ENCODE data around the gene EMP3. TPM values are rescaled to one million over a fixed set of nuclear protein-coding genes. Genes with fewer than 3 reads are reported as not detected.
"Not testable (repeated sequence)": the region's sequence is repeated elsewhere in the genome, so short reads cannot be mapped to it uniquely, and the experiment has no call there.

Gene EMP3
- polyA plus RNA-seq, 4 donors = 64.9 to 82.5 (median 74.9) TPM

- no peak for DNase-seq (ENCODE audit: low read depth in 4 of 4, low spot score in 2 of 4)
Measured at GRCh38 chr19:48371367-48371766, 46.0 kb downstream of the EMP3 start.

- not testable (repeated sequence) for DNase-seq (ENCODE audit: low read depth in 4 of 4, low spot score in 2 of 4)
Measured at GRCh38 chr19:48371771-48372170, 46.4 kb downstream of the EMP3 start.

- DNase-seq (ENCODE audit: low read depth in 4 of 4, low spot score in 2 of 4) = peak in 1 of 4 donors; percentile 49
Measured at GRCh38 chr19:48372904-48373303, 47.6 kb downstream of the EMP3 start.

- DNase-seq (ENCODE audit: low read depth in 4 of 4, low spot score in 2 of 4) = no peak
Measured at GRCh38 chr19:48373567-48373966, 48.2 kb downstream of the EMP3 start.

- DNase-seq (ENCODE audit: low read depth in 4 of 4, low spot score in 2 of 4) = no peak
Measured at GRCh38 chr19:48378194-48378570, 52.8 kb downstream of the EMP3 start.

- DNase-seq (ENCODE audit: low read depth in 4 of 4, low spot score in 2 of 4) = no peak
Measured at GRCh38 chr19:48379058-48379457, 53.7 kb downstream of the EMP3 start.

Other genes with a start within 250 kb of the EMP3 start
- 1 to 10 TPM; 4.3 to 8.4 (median 5.4) TPM for gene PLA2G4C, start 214.7 kb upstream of the EMP3 start, polyA plus RNA-seq (ENCODE audit: insufficient read length in 4 of 4)
- 10 to 100 TPM; 50.7 to 87.3 (median 68.4) TPM for gene LIG1, start 155.2 kb upstream of the EMP3 start, polyA plus RNA-seq (ENCODE audit: insufficient read length in 4 of 4)
- 10 to 100 TPM in 2 of 4 donors, 1 to 10 TPM in 2; 8.9 to 12.2 (median 10.8) TPM for gene ZSWIM9, start 154.9 kb upstream of the EMP3 start, polyA plus RNA-seq (ENCODE audit: insufficient read length in 4 of 4)
- gene CARD8, start 69.6 kb upstream of the EMP3 start, polyA plus RNA-seq (ENCODE audit: insufficient read length in 4 of 4) = 10 to 100 TPM; 45.5 to 71.5 (median 56.2) TPM
- gene ZNF114, start 55.5 kb upstream of the EMP3 start, polyA plus RNA-seq (ENCODE audit: insufficient read length in 4 of 4) = 1 to 10 TPM; 5.9 to 7.6 (median 7.1) TPM
- 10 to 100 TPM in 3 of 4 donors, 1 to 10 TPM in 1; 9.2 to 14.6 (median 12.0) TPM for gene TMEM143, start 38.4 kb downstream of the EMP3 start, polyA plus RNA-seq (ENCODE audit: insufficient read length in 4 of 4)
- under 1 TPM; 0.33 to 0.64 (median 0.60) TPM for gene SYNGR4, start 38.8 kb downstream of the EMP3 start, polyA plus RNA-seq (ENCODE audit: insufficient read length in 4 of 4)
- 100 to 1,000 TPM; 208 to 244 (median 234) TPM for gene KDELR1, start 66.0 kb downstream of the EMP3 start, polyA plus RNA-seq (ENCODE audit: insufficient read length in 4 of 4)
- under 1 TPM; 0.42 to 0.78 (median 0.54) TPM for gene GRIN2D, start 68.1 kb downstream of the EMP3 start, polyA plus RNA-seq (ENCODE audit: insufficient read length in 4 of 4)
- 10 to 100 TPM; 22.9 to 33.0 (median 27.9) TPM for gene GRWD1, start 120.4 kb downstream of the EMP3 start, polyA plus RNA-seq (ENCODE audit: insufficient read length in 4 of 4)
- gene KCNJ14, start 130.0 kb downstream of the EMP3 start, polyA plus RNA-seq (ENCODE audit: insufficient read length in 4 of 4) = 1 to 10 TPM in 2 of 4 donors, under 1 TPM in 2; 0.40 to 1.2 (median 0.85) TPM
- 100 to 1,000 TPM in 1 of 4 donors, 10 to 100 TPM in 3; 75.7 to 107 (median 90.7) TPM for gene CYTH2, start 143.8 kb downstream of the EMP3 start, polyA plus RNA-seq (ENCODE audit: insufficient read length in 4 of 4)
- gene LMTK3, start 186.3 kb downstream of the EMP3 start, polyA plus RNA-seq (ENCODE audit: insufficient read length in 4 of 4) = 1 to 10 TPM; 1.9 to 5.0 (median 3.7) TPM
- gene SULT2B1, start 226.6 kb downstream of the EMP3 start, polyA plus RNA-seq (ENCODE audit: insufficient read length in 4 of 4) = under 1 TPM; 0.25 to 0.39 (median 0.35) TPM

Measured in left renal cortex interstitium (tissue), 4 donors.